ENCODE data around the gene TOM1L1.

- TF ChIP-seq, protein P1, sequence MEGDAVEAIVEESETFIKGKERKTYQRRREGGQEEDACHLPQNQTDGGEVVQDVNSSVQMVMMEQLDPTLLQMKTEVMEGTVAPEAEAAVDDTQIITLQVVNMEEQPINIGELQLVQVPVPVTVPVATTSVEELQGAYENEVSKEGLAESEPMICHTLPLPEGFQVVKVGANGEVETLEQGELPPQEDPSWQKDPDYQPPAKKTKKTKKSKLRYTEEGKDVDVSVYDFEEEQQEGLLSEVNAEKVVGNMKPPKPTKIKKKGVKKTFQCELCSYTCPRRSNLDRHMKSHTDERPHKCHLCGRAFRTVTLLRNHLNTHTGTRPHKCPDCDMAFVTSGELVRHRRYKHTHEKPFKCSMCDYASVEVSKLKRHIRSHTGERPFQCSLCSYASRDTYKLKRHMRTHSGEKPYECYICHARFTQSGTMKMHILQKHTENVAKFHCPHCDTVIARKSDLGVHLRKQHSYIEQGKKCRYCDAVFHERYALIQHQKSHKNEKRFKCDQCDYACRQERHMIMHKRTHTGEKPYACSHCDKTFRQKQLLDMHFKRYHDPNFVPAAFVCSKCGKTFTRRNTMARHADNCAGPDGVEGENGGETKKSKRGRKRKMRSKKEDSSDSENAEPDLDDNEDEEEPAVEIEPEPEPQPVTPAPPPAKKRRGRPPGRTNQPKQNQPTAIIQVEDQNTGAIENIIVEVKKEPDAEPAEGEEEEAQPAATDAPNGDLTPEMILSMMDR (IDR thresholded peaks at IDR 0.05), result no peak
- TF ChIP-seq POLR2A (IDR thresholded peaks at IDR 0.05), result no peak
Observed at GRCh38 chr17:54980375-54980774, 79.7 kb downstream of the TOM1L1 start.
